ENCODE results near the gene ELF2. TPM values are rescaled to one million over a fixed set of nuclear protein-coding genes. Genes with fewer than 3 reads are reported as not detected.
"Not testable (repeated sequence)": the region's sequence is repeated elsewhere in the genome, so short reads cannot be mapped to it uniquely, and the experiment has no call there.

The ELF2 gene
- total RNA-seq, 2 donors from 2014 or later, result 32.6 TPM

DNA sequence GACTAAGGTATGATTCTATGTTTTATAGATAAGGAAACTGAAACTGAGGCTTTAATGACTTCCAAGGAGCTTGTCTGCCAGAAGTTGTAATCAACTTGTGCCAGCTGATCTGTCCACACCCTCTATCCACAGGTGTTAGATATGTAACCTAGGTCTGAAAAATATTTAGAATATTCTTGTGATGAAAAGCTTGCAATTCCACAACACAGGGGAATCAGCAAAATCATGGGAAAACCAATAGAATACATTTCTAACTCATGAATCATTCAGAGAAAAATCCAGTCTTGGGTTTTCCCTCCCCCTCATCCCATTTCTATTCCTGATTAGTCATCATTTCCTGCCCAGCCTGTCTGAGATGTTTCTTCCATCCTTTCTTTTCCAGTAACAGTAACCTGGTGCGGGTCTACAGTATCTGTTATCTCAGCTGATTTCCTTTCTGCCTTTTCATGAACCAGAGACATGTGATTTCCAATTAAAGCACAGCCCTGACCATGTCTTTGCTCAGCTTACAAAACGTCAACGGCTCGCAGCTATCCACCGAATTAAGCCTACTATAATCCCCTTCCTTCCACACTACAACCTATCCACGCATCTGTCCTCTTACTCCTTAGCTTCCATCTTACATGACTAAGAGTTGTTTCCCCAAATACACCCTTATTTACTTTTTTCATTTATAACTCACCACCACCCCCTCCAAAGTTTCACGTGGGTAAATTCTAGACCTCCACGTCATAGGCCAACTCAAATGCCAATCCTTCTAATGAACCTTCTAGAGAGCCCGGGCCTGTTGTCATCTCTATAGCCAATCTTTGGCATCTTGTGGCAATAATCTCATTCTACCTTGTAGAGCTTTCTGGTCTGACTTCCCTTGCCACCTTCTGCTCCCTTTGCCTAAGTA is 162.4 kb downstream of the ELF2 start:
- ATAC-seq (peak; percentile 55), DNase-seq (no peak)
- intact Hi-C loops (cut with DNase I, micrococcal nuclease), result no loop called here

GRCh38 chr4:139011225-139011950 is 165.6 kb downstream of the ELF2 start:
- intact Hi-C loops (cut with DNase I, micrococcal nuclease), result no loop called here
- DNase-seq (peak; percentile 71 to 85), ATAC-seq (peak; percentile 58)

DNA sequence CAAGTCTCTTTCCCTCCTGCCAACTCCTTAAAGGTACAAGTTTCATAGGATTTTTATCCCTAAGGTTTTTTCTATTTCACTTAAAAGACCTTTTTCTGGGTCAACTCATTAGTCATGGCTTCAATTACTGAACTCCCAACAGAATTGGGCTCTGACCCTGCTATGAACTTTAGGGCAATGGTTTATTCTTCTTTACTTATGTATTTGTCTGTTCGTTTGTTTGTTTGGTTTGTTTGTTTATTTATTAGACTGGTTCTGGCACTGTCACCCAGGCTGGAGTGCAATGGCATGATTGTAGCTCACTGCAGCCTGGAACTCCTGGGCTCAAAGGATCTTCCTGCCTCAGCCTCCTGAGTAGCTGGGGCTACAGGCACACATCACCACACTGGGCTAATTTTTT is 167.3 kb downstream of the ELF2 start:
- no peak for DNase-seq

DNA sequence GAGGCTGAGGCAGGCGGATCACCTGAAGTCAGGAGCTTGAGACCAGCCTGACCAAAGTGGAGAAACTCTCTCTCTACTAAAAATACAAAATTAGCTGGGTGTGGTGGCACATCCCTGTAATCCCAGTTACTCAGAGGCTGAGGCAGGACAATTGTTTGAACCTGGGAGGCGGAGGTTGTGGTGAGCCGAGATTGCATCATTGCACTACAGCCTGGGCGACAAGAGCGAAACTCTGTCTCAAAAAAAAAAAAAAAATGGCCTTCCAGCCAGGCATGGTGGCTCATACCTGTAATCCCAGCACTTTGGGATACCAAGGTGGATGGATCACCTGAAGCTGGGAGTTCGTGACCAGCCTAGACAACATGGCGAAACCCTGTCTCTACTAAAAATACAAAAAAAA is 168.7 kb downstream of the ELF2 start:
- intact Hi-C loops (cut with DNase I, micrococcal nuclease); ATAC-seq; DNase-seq: not testable (repeated sequence)

More for the DNA sequence above, 167.3 kb downstream of the ELF2 start:
- intact Hi-C loops (cut with DNase I, micrococcal nuclease), result no loop called here
- ATAC-seq, result no peak

DNA sequence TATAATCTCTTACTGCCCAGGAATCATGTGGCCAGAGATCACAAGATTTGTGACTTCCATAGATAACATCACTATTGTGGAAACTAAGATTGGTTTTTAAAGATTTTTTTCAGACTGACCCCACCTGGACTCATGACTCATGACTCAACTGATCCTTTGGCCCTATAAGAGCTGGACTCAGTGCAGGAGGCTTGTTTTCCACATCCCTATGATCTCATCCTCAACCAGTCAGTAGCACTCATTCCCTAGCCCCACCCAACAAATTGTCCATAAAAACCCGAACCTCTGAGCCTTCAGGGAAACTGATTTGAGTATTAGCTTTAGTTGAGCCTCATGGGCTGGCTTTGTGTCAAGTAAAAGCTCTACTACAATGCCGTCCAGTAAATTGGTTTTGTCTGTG is 169.4 kb downstream of the ELF2 start:
- ATAC-seq, result peak; percentile 68

More for the DNA sequence above, 169.4 kb downstream of the ELF2 start:
- DNase-seq, result no peak
- intact Hi-C loops (cut with DNase I, micrococcal nuclease), result no loop called here

Other genes starting within 250 kb of the ELF2 start
- gene NOCT, start 161.4 kb downstream of the ELF2 start, total RNA-seq, result 10 to 100 TPM in 1 of 2 donors, 1 to 10 TPM in 1; 9.2 to 15.3 TPM
- under 1 TPM in 1 of 2 donors, not detected in 1; 0.22 TPM for gene MGARP, start 103.0 kb upstream of the ELF2 start, total RNA-seq
- 10 to 100 TPM; 25.3 to 37.5 TPM for gene NAA15, start 124.3 kb upstream of the ELF2 start, total RNA-seq
- 10 to 100 TPM; 82.1 to 89.9 TPM for gene NDUFC1, start 125.3 kb upstream of the ELF2 start, total RNA-seq